Adipocyte (in vitro differentiated cells): Measurements from ENCODE around the gene MARCHF4.
A peak's percentile ranks its signal among the peaks of the same experiment; 100 is the strongest.

Source experiments
- DNase-seq: peaks from one replicate; pipeline ENCODE4 v3.0.0-alpha.2; 2015; ENCODE audit warnings: low read depth
- H3K27me3 ChIP-seq: replicated peaks from 2 replicates; pipeline ENCODE4 v1.7.0; 2013; ENCODE audit warnings: mild to moderate bottlenecking, low read length, moderate library complexity; ENCODE audit not compliant: control insufficient read depth, insufficient read depth
- H3K36me3 ChIP-seq: 2 replicates; pipeline ENCODE4 v1.7.0; 2013; ENCODE audit warnings: low read length, mild to moderate bottlenecking, moderate library complexity; ENCODE audit not compliant: control insufficient read depth, insufficient read depth, severe bottlenecking
- H3K4me1 ChIP-seq: 2 replicates; pipeline ENCODE4 v1.7.0; 2013; ENCODE audit warnings: mild to moderate bottlenecking, low read length, moderate library complexity; ENCODE audit not compliant: control insufficient read depth, insufficient read depth
- H3K4me3 ChIP-seq: 2 replicates; pipeline ENCODE4 v1.7.0; 2013; ENCODE audit warnings: mild to moderate bottlenecking, low read length, moderate library complexity
- H3K9ac ChIP-seq: 2 replicates; pipeline ENCODE4 v1.7.0; 2013; ENCODE audit warnings: mild to moderate bottlenecking, low read length, moderate library complexity
- H3K9me3 ChIP-seq: 2 replicates; pipeline ENCODE4 v1.7.0; 2013; ENCODE audit warnings: mild to moderate bottlenecking, low read length, moderate library complexity; ENCODE audit not compliant: control insufficient read depth

Gene MARCHF4, protein sequence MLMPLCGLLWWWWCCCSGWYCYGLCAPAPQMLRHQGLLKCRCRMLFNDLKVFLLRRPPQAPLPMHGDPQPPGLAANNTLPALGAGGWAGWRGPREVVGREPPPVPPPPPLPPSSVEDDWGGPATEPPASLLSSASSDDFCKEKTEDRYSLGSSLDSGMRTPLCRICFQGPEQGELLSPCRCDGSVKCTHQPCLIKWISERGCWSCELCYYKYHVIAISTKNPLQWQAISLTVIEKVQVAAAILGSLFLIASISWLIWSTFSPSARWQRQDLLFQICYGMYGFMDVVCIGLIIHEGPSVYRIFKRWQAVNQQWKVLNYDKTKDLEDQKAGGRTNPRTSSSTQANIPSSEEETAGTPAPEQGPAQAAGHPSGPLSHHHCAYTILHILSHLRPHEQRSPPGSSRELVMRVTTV

DNA sequence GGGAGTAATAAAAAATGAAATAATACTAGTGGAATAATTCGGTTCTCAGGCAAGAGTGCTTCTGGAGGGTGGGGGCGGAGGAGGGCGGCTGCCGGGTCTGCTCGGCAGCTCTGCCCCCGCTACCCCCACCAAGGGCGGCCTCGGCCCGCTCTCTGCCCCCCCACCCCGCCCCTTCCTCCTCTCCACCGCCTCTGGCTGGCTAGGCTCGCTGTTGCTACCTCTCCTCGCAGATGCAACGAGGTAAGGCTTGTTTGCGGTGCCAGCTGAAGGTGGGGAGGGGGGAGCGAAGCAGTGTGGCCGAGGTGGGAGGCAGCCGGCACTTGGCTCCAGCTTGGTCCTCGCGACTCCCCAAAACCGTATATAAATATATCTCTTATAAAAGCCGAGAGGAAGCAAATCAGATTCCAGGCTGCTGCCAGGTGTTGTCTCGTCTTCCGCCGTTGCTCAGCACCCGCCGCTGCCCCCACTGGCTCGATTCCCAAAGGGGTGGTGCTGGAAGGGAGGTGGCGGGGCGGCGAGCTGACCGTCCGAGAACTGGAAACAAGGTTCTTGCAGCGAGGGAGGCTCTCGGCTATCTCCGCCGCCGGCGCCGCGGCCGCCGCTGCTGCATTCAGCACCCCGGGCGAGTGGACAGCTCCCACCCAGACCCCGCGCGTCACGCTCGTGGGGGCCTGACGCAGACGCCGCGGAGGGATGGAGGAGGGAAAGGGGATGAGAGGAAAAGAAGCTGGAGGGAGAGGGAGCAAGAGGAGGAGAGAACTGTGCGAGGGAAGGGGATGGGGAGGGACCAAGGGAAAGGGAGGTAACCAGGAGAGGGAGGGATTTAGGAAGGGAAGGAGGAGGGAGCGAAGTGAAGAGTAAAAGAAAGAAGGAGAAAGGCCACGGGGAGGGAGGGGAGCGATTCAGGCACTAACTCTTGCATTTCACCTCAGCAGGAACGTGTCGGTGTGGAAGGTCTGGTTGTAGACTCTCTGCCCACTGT, at the start of gene MARCHF4:
Gene MARCHF4, minus strand, starts transcription at position 763 of the 982 bp plus-strand sequence. CDS start 2,223 bp downstream, outside the sequence.
- Histone ChIP-seq H3K9ac (peak within 1 kb of the TSS; percentile 78), H3K27me3 (no peaks in the 10 kb centered on the region), H3K36me3 (no peaks in the 10 kb centered on the region), H3K4me3 (peak within 1 kb of the TSS; percentile 74), H3K4me1 (peaks cover 32% of the 10 kb centered on the region), H3K9me3 (no peaks in the 10 kb centered on the region)
- DNase-seq = peak; percentile 92

DNA sequence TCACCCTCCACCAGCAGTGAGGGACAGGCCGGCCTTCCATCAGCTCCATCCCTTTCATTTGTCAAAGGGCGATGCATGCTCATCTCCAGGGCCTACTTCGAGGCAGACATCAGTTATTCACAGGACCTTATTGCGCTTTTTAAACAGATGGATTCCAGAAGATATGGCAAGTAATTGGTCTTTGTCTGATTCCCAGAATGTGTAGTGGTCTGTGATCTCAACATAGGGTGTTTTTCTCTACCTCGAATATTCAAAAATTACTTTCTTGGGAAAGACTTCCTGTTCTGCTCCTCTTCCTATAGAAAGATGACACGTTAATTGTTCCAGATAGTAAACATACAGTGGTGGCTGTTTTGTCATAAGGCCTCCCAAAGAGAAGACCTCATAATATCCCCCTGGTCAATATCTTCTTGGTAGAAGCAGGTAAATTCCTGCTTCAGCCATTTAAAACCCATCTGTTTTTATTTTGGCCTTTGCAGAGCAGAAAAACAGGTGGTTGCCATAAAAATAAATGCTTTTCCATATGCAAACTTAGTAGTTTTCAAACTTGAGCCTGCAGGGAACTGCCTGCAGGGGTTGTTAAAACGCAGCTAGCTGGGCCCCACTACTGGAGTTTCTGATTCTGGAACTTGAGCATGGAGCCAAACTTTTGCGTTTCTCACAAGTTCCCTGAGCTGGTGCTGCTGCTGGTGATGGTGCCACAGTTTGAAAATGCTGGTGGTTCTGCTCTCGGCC, 48.3 kb upstream of the MARCHF4 start:
- Histone ChIP-seq H3K4me3 (no peak overlapping the region), H3K9me3 (no peaks in the 10 kb centered on the region), H3K9ac (no peak overlapping the region), H3K36me3 (peaks cover 74% of the 10 kb centered on the region), H3K27me3 (no peaks in the 10 kb centered on the region), H3K4me1 (no peaks in the 10 kb centered on the region)
- no peak for DNase-seq

DNA sequence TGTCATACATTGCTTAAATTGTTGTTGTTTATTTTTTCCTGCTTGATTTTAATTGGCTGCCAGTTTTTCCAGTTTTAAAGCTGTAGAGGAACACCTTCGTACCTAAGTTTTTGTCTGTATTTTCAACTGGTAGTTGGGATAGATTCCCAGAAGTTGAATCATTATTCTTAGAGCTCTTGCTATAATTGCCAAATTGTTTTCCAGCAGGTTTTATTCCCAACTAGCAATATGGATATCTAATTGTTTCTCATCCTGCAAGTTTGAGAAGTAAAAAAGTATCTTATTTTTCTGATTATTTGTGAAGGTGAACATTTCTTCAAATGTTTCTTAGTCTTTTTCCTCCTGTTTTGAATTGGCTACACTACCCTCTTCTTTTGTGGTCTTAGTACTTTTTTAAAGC, 46.7 kb upstream of the MARCHF4 start:
- H3K4me3 ChIP-seq = no peak overlapping the region
- H3K36me3 ChIP-seq = peaks cover 70% of the 10 kb centered on the region
- H3K27me3 ChIP-seq = no peaks in the 10 kb centered on the region
- H3K4me1 ChIP-seq = no peaks in the 10 kb centered on the region
- H3K9ac ChIP-seq = no peak overlapping the region
- DNase-seq = no peak
- H3K9me3 ChIP-seq = no peaks in the 10 kb centered on the region

DNA sequence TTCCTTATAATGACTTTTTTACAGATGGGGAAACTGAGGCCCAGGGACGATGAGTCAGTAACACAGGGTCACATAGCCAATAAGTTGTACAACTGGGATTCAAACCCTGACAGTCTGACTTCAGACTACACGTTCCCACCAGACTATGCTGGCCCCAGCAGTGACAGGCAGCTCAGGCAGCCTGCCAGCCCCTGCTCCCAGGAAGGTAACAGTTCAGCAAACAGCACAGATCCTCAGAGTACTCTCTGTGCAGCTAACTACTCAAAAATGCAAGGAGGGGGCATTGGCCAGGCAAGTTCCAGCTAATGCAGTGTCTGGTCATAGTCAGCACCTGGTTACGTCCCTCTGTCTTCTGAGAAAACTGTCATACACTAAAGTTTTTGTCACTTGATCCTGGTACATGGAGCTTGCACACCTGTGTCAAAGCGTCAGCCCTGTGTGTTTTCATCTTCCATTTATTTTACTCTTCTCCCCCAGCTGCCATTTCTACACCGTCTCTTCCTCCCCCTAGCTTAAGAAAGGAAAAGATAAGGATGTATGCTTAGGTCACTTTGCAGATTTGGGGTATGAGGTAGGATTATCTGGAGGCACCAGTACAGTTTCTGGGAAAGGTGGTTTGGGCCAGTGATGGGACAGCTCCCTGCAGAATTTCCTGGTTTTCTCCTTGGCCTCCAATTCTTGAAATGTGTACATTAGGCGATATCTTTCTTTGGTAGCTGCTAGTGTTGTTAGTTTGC, 44.5 kb upstream of the MARCHF4 start:
- no peak for DNase-seq
- Histone ChIP-seq H3K9ac (no peak overlapping the region), H3K4me3 (no peak overlapping the region), H3K36me3 (peaks cover 47% of the 10 kb centered on the region), H3K9me3 (no peaks in the 10 kb centered on the region), H3K4me1 (peaks cover 10% of the 10 kb centered on the region), H3K27me3 (no peaks in the 10 kb centered on the region)

DNA sequence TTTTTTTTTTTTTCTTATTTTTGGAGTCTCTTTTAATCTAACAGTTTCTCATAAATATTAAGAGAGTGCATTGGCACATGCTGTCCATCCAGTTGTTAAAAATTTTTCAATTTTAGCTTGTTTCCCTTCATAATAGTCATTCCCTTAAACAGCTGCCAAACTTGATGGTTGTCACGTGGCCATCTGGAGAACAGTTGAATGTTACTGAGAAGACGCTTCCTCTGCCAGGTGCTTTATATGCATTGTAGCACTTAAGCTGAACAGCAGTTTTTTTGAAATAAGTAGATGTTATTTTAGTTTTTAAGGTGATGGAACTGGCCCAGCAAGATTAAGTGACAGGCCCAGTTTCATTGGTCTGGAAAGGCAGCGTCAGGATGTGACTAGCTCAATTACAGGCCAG, 43.3 kb upstream of the MARCHF4 start:
- no peaks in the 10 kb centered on the region for H3K27me3 ChIP-seq
- H3K36me3 ChIP-seq = peaks cover 37% of the 10 kb centered on the region

DNA sequence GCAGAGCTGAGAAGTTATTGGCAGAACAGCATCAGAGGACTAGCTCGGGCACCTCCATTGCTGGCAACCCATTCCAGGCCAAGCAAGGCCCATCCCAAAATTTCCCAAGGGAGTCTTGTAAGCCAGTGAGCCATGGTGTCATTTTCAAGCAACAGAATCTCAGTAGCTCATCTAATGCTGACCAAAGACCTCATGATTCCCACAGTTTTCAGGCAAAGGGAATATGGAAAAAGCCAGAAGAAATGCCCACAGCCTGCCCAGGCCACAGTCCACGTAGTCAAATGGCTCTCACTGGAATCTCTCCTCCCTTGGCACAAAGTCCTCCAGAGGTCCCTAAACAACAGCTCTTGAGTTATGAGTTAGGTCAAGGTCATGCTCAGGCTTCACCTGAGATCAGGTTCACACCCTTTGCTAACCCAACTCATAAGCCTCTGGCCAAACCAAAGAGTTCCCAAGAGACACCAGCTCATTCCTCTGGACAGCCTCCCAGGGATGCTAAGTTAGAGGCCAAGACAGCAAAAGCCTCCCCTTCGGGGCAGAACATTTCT, 42.6 kb upstream of the MARCHF4 start:
- Histone ChIP-seq H3K4me1 (peaks cover 10% of the 10 kb centered on the region), H3K4me3 (no peak overlapping the region), H3K27me3 (no peaks in the 10 kb centered on the region), H3K9ac (no peak overlapping the region), H3K36me3 (peaks cover 32% of the 10 kb centered on the region), H3K9me3 (no peaks in the 10 kb centered on the region)
- DNase-seq = no peak

More for the DNA sequence above, 43.3 kb upstream of the MARCHF4 start:
- Histone ChIP-seq H3K4me1 (peaks cover 10% of the 10 kb centered on the region), H3K9ac (no peak overlapping the region), H3K9me3 (no peaks in the 10 kb centered on the region), H3K4me3 (no peak overlapping the region)
- DNase-seq = no peak

DNA sequence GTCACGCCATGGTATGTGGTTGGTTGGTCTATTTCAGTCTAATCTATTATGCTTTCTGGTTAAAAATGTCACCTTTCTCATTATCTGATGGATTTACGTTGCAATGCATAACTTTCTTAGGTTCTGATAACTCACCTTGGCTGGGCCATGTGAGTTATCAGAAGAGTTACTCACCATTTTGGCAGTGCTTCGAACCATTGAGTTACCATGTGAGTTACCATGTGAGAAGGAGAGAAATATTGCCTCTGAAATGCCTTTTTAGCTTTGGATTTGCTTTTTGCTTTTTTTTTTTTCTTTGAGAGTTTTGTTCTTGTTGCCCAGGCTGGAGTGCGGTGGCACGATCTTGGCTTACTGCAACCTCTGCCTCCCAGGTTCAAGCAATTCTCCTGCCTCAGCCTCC, 41.6 kb upstream of the MARCHF4 start:
- Histone ChIP-seq H3K36me3 (peaks cover 32% of the 10 kb centered on the region), H3K9me3 (no peaks in the 10 kb centered on the region), H3K4me3 (no peak overlapping the region), H3K9ac (no peak overlapping the region), H3K4me1 (peaks cover 10% of the 10 kb centered on the region), H3K27me3 (no peaks in the 10 kb centered on the region)
- DNase-seq = no peak

DNA sequence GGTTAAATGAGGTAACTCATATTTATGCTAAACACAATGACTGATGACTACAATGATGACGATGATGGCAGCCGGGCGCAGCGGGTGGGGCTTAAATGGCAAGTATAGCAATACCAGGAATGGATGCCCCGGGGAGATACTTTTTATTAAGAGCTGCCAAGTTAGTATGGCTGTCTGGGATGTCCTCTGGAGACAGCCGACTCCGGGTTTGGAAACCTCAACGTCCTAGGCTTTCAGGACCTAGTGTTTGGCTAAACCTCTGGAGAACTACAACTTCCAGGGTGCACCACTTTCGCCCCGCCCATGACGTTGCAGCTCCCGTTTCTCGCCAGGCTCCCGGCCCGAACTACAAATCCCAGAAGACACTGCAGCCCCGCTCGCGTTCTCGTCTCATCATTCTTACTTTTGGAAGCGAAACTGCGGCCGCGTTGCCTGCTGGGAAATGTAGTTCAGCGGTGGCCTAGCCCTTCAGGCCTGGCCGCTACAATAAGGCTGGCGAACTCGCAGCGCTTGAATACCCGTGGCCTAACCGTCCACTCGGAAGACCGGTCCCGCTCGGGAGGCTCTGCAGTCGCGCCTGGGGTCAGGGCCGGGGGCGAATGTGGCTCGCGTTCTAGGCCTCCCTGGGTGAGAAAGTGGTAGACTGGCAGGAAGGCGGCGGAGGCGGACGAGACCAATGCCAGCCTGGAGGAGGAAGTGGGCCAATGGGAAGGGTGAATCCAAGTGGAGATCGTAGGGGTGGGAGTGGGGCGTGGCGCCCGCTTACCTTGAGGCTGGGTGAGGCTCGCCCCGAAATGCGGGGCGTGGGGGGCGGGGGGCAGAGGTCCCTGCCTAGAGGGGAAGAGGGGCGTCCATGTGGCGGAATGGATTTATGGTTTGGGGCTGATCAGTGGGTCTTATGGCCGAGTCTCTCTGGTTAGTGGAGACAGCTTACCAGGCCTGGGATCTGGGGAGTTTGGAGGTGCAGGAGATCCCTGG, 40.0 kb upstream of the MARCHF4 start, which contains the start of gene SMARCAL1:
Gene SMARCAL1, plus strand, starts transcription at position 463 of the 978 bp plus-strand sequence. CDS start 2,221 bp downstream, outside the sequence.
- H3K9ac ChIP-seq = peak within 1 kb of the TSS; percentile 100
- peaks cover 10% of the 10 kb centered on the region for H3K4me1 ChIP-seq
- no peaks in the 10 kb centered on the region for H3K9me3 ChIP-seq
- peak within 1 kb of the TSS; percentile 96 for H3K4me3 ChIP-seq
- no peaks in the 10 kb centered on the region for H3K27me3 ChIP-seq
- DNase-seq = peak; percentile 100
- H3K36me3 ChIP-seq = peaks cover 28% of the 10 kb centered on the region

DNA sequence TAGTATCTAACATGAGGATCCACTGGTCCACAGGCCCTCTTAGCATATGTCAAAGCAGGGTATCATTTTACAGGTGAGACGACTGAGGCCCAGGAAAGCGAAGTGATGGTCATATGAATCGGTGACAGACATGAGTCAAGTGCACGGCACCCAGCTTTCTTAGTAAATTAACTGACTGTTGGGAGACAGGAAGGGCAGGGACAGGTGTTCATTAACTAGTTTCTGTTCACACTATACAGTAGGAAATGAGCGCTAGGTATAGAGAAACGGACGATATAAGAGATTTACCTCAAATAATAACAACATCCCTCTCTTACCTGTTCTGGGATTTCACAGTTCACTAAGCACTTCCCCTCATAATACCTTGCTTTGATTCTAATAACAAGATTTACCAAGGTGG, 38.3 kb upstream of the MARCHF4 start:
- no peaks in the 10 kb centered on the region for H3K9me3 ChIP-seq
- H3K4me3 ChIP-seq = no peak overlapping the region
- no peaks in the 10 kb centered on the region for H3K27me3 ChIP-seq
- peaks cover 11% of the 10 kb centered on the region for H3K36me3 ChIP-seq
- H3K9ac ChIP-seq = no peak overlapping the region
- peaks cover 10% of the 10 kb centered on the region for H3K4me1 ChIP-seq
- no peak for DNase-seq
